Measurements from ENCODE around the gene GARRE1.
"Not testable (repeated sequence)": the region's sequence is repeated elsewhere in the genome, so short reads cannot be mapped to it uniquely, and the experiment has no call there.

GARRE1 gene

DNA sequence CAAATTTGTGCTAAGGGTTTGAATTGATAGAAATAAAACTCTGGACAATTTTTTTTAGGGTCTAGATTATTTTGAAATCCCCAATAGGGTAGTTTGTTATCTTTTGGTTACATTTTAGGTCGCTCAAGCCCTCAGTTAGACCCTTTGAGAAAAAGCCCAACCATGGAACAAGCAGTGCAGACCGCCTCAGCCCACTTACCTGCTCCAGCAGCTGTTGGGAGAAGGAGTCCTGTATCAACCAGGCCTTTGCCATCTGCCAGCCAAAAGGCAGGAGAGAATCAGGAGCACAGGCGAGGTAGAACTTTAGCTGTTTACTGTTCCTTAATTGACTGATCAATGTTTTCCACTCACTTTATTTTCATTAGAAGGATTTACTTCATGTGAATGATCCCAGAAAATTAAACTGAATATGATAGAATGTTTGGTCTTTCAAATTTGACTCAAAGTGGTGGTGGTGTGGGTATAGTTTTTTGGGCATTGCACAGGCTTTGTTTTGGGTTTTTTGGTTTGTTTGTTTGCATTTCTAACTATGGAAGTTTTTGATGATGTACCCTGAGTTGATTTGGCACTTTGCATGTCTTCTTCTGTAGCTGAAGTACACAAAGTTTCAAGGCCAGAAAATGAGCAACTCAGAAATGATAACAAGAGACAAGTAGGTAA lies 39.2 kb upstream of the GARRE1 start:
- peaks cover 68% of the 10 kb centered on the region for H3K36me3 ChIP-seq (ENCODE audit: control insufficient read depth, low read length)
- TF ChIP-seq EZH2phosphoT487 (IDR thresholded peaks at IDR 0.05; ENCODE audit: borderline replicate concordance, low read length), result no peak
- TF ChIP-seq, protein P1, sequence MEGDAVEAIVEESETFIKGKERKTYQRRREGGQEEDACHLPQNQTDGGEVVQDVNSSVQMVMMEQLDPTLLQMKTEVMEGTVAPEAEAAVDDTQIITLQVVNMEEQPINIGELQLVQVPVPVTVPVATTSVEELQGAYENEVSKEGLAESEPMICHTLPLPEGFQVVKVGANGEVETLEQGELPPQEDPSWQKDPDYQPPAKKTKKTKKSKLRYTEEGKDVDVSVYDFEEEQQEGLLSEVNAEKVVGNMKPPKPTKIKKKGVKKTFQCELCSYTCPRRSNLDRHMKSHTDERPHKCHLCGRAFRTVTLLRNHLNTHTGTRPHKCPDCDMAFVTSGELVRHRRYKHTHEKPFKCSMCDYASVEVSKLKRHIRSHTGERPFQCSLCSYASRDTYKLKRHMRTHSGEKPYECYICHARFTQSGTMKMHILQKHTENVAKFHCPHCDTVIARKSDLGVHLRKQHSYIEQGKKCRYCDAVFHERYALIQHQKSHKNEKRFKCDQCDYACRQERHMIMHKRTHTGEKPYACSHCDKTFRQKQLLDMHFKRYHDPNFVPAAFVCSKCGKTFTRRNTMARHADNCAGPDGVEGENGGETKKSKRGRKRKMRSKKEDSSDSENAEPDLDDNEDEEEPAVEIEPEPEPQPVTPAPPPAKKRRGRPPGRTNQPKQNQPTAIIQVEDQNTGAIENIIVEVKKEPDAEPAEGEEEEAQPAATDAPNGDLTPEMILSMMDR (IDR thresholded peaks at IDR 0.05; ENCODE audit: low read depth, low read length, poor library complexity, severe bottlenecking), result no peak
- peaks cover 43% of the 10 kb centered on the region for H3F3A ChIP-seq (ENCODE audit: control insufficient read depth, insufficient read depth)
- H3K4me2 ChIP-seq (ENCODE audit: low read length), result no peak overlapping the region
- peaks cover 46% of the 10 kb centered on the region for H3K79me2 ChIP-seq (ENCODE audit: control insufficient read depth, low read length)
- H3K27ac ChIP-seq (ENCODE audit: low read depth, low read length), result no peak overlapping the region; the same call in 1 of the 2 replicates
- H3K4me3 ChIP-seq (ENCODE audit: low read length), result no peak overlapping the region
- H3K9me2 ChIP-seq (replicated peaks; ENCODE audit: control insufficient read depth, low read length), result no peaks in the 10 kb centered on the region
- no peaks in the 10 kb centered on the region for H3K9me3 ChIP-seq (ENCODE audit: control insufficient read depth, insufficient read depth, low read length)
- no peaks in the 10 kb centered on the region for H4K20me1 ChIP-seq (ENCODE audit: control insufficient read depth, insufficient read depth, low read depth, low read length)
- peaks cover 31% of the 10 kb centered on the region for H3K4me1 ChIP-seq (ENCODE audit: control insufficient read depth, low read length)
- no peaks in the 10 kb centered on the region for H3K27me3 ChIP-seq (ENCODE audit: control insufficient read depth, low read length)

DNA sequence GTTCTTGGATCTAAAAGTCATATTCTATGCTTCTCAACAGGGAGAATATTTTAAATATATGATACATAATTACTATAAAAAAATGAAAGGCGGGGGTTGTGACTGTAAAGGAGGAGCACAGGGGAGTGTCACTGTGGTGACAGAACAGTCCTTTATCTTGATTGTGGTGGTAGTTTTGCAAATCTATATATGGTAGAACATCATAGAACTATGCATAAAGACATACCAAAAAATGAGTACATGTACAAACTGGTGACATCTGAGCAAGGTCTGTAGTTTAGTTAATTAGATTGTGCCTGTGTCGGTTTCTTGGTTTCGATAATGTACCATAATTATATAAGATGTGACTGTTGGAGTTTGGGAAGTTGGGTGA lies 38.7 kb upstream of the GARRE1 start:
- H3K9me2 ChIP-seq (replicated peaks; ENCODE audit: control insufficient read depth, low read length), result no peaks in the 10 kb centered on the region
- no peaks in the 10 kb centered on the region for H4K20me1 ChIP-seq (ENCODE audit: control insufficient read depth, insufficient read depth, low read depth, low read length)
- no peaks in the 10 kb centered on the region for H3K27me3 ChIP-seq (ENCODE audit: control insufficient read depth, low read length)
- H3K4me1 ChIP-seq (ENCODE audit: control insufficient read depth, low read length), result peaks cover 31% of the 10 kb centered on the region
- no peak overlapping the region for H3K4me3 ChIP-seq (ENCODE audit: low read length)
- H3K27ac ChIP-seq (ENCODE audit: low read depth, low read length), result no peak overlapping the region; the same call in 1 of the 2 replicates
- H3K9me3 ChIP-seq (ENCODE audit: control insufficient read depth, insufficient read depth, low read length), result no peaks in the 10 kb centered on the region
- H3K4me2 ChIP-seq (ENCODE audit: low read length), result no peak overlapping the region
- H3F3A ChIP-seq (ENCODE audit: control insufficient read depth, insufficient read depth), result peaks cover 43% of the 10 kb centered on the region
- peaks cover 68% of the 10 kb centered on the region for H3K36me3 ChIP-seq (ENCODE audit: control insufficient read depth, low read length)
- TF ChIP-seq EZH2phosphoT487 (IDR thresholded peaks at IDR 0.05; ENCODE audit: borderline replicate concordance, low read length), result no peak
- TF ChIP-seq, protein P1 (IDR thresholded peaks at IDR 0.05; ENCODE audit: low read depth, low read length, poor library complexity, severe bottlenecking), result no peak
- peaks cover 51% of the 10 kb centered on the region for H3K79me2 ChIP-seq (ENCODE audit: control insufficient read depth, low read length)

DNA sequence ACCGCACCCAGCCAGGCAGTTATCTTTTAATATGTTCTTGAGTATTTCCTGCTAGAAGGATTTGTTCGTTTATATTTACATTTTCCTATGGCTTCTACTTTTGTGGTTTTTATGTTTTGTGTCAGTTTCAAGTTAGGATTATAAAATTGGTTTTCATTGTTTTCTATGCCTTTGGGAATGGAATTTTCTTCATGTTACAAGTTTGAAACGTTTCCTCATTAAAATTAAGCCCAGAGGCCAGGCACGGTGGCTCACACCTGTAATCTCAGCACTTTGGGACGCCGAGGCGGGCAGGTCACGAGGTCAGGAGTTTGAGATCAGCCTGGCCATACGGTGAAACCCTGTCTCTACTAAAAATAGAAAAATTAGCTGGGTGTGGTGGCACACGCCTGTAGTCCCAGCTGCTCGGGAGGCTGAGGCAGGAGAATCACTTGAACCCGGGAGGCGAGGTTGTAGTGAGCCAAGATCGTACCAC lies 37.6 kb upstream of the GARRE1 start:
- H3K9me3 ChIP-seq (ENCODE audit: control insufficient read depth, insufficient read depth, low read length); H4K20me1 ChIP-seq (ENCODE audit: control insufficient read depth, insufficient read depth, low read depth, low read length); H3K27me3 ChIP-seq (ENCODE audit: control insufficient read depth, low read length); H3K9me2 ChIP-seq (replicated peaks; ENCODE audit: control insufficient read depth, low read length); H3K4me3 ChIP-seq (ENCODE audit: low read length): not testable (repeated sequence)
- peak overlapping the region; percentile 14; the same call in 1 of the 2 replicates for H3K4me2 ChIP-seq (ENCODE audit: low read length)
- peaks cover 69% of the 10 kb centered on the region for H3K36me3 ChIP-seq (ENCODE audit: control insufficient read depth, low read length)
- H3F3A ChIP-seq (ENCODE audit: control insufficient read depth, insufficient read depth), result peaks cover 41% of the 10 kb centered on the region
- peaks cover 31% of the 10 kb centered on the region for H3K4me1 ChIP-seq (ENCODE audit: control insufficient read depth, low read length)
- H3K27ac ChIP-seq (ENCODE audit: low read depth, low read length), result 0 out of 2 replicates have a peak overlapping the region, but pooled peaks have one; percentile 13
- peaks cover 55% of the 10 kb centered on the region for H3K79me2 ChIP-seq (ENCODE audit: control insufficient read depth, low read length)

Data from DOHH2 (cell line).